HTR-8/SVneo (cell line): ENCODE measurements around the gene CYP39A1.
A peak's percentile ranks its signal among the peaks of the same experiment; 100 is the strongest.
"Not testable (repeated sequence)": the region's sequence is repeated elsewhere in the genome, so short reads cannot be mapped to it uniquely, and the experiment has no call there.

Experiments
- DNase-seq: peaks from one replicate; pipeline ENCODE4 v3.0.0; 2011; ENCODE audit warnings: low spot score, mixed read lengths; ENCODE audit not compliant: insufficient read length
- FAIRE-seq: peaks from 2 replicates; lab custom pipeline; 2011; peaks lifted over from hg19 to GRCh38; lab: Jason Lieb, UNC

CYP39A1 gene

DNA sequence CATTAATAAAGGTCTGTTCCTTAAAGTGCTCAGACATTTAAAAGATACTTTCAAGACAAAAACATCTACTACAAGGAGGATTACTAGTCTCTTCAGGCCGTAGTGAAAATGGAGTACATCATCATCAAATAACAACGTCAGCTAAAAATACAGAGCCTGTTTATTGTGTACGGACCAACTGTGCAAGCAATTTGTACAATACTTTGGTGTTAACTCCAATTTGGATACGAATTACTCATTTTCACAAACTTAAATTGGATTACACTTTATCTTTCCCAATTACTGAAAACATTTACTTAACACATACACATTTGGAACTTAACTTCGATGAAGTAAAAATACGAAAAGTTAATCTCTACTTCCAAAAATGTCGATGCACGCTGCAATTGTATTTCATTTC, 802 bp downstream of the CYP39A1 start:
- FAIRE-seq (no peak), DNase-seq (no peak)

DNA sequence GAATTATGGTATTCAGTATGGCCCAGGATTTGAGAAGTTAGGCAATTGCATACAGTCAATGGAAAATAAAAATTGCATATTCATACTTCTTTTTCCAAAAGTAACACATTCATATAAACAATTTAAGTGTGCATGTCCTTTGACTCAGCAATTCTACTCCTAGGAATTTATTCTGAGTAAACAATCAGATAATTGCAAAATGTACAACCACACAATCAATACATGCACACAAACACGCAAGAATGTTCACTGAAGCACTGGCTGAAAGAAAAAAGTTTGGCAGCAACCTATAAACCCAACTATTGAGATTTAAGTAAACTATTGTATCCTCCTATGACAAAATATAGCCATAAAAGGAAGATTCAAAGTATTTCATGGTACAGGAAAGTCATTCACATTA, 1.6 kb downstream of the CYP39A1 start:
- no peak for FAIRE-seq
- DNase-seq, result no peak

- DNase-seq (no peak), FAIRE-seq (no peak)
These were observed 3.6 kb downstream of the CYP39A1 start for GRCh38 chr6:46648869-46649492.

DNA sequence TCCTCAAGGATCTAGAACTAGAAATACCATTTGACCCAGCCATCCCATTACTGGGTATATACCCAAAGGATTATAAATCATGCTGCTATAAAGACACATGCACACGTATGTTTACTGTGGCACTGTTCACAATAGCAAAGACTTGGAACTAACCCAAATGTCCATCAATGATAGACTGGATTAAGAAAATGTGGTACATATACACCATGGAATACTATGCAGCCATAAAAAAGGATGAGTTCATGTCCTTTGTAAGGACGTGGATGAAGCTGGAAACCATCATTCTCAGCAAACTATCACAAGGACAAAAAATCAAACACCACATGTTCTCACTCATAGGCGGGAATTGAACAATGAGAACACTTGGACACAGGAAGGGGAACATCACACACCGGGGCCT, 4.5 kb downstream of the CYP39A1 start:
- FAIRE-seq, result not testable (repeated sequence)

GRCh38 chr6:46645265-46645664, 7.4 kb downstream of the CYP39A1 start:
- no peak for FAIRE-seq
- DNase-seq, result no peak

More for the DNA sequence above, 4.5 kb downstream of the CYP39A1 start:
- not testable (repeated sequence) for DNase-seq

DNA sequence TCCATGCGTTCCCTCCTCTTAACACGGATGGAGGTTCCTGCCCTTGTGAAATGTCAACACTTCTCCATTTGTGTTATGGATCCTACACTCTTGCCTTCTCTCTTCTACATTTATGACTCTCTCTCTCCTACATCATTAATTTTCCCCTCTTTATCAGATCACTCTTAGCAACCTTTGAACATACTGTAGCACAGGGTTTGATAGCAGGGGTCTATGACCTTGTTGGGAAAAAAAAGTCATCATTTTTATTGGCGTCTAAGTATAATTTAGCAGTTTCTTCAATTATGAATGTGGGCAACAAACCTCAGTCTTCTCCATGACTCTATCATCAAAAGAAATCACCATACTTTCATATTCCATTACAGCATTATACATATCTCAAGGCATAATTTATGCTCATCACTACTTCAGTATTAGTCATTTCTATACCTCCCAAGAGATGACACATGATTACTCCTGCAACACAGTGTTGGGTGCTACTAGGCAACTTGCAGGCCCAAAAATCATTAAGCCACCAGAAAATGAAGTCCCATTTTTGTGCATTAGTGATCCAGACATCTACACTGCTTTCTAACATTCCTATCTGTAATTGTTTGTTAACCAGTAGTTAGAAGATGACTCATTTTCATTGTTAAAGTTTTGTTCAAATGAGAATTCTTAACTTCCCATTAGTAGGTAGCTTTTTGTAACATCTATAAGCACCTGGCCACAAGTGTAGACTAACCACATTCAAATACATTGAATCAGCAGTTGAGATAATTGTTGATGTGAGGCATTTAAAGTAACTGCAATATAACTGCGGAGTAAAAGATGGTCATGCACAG, 9.5 kb downstream of the CYP39A1 start:
- no peak for DNase-seq
- no peak for FAIRE-seq

DNA sequence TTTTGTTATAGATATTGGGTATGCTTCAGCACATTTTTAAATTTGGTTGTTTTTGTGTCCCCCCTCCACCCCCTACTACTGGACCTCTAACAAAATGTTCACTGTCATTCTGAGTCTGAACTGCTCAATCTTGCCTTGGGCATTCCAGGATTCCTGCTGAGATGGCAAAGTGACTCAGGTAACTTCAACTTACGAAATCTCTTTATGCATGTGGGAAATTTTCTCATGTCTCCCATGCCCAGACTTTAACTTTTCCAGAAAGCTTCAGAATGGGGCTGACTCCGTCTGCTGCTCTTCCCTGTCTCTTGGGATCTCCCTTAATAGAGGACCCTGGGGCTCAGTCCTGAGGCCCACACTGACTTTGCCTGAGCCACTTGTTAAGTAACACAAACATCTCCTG, 14.0 kb downstream of the CYP39A1 start:
- DNase-seq (no peak), FAIRE-seq (no peak)

DNA sequence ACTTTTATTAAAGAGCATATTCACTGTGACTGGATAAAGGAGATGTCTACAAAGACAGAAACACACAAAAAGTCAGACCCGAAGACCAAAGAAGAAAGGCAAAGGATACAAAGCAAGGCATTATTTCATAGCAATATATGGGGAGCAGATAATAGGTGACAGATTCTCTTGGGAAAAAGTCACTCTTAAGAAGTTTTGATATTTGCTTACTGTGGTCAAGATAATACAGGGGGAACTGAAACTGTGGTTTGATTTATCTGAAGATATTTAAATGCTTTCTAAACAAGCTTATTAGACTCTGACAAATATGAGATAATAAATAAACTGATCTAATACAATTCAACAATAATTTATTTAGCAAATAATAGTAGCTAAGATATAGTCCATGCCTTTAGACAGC, 14.7 kb downstream of the CYP39A1 start:
- no peak for FAIRE-seq

GRCh38 chr6:46637145-46637544, 15.5 kb downstream of the CYP39A1 start:
- DNase-seq (no peak), FAIRE-seq (no peak)

More for the DNA sequence above, 14.7 kb downstream of the CYP39A1 start:
- DNase-seq, result no peak

DNA sequence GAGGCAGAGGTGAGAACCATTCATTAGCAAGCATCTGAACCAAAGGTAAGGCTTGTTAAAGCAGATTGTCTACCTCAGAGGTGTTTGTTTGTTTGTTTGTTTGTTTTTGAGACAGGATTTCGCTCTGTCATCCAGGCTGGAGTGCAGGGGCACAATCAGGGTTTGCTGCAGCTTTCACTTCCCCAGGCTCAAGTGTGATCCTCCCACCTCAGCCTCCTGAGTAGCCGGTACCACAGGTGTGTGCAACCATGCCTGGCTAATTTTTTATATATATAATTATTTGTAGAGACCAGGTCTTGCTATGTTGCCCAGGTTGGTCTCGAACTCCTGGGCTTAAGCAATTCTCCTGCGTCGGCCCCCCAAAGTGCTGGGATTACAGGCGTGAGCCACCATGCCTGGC, 17.2 kb downstream of the CYP39A1 start:
- DNase-seq, result no peak

DNA sequence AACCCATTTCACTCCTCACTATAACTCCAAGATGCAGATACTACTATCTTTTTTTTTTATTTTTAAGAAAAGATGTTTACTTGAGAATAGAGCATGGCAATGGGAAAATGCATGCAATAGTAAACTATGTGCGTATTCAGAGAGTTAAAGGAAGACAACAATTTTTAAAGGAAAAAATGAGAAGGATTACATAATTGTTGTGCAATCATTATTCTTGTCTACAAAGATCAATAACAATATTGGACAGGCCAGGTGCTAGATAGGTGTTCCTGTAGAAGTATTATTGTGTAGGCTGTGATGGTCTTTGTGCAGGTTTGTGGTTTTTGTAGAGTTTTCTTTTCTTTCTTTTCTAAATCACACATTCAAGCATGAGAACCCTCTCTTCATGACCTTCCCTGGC, 20.6 kb downstream of the CYP39A1 start:
- FAIRE-seq (no peak), DNase-seq (no peak)

More for the DNA sequence above, 17.2 kb downstream of the CYP39A1 start:
- FAIRE-seq, result no peak

GRCh38 chr6:46629691-46630090, 22.9 kb downstream of the CYP39A1 start:
- no peak for FAIRE-seq
- DNase-seq, result no peak

DNA sequence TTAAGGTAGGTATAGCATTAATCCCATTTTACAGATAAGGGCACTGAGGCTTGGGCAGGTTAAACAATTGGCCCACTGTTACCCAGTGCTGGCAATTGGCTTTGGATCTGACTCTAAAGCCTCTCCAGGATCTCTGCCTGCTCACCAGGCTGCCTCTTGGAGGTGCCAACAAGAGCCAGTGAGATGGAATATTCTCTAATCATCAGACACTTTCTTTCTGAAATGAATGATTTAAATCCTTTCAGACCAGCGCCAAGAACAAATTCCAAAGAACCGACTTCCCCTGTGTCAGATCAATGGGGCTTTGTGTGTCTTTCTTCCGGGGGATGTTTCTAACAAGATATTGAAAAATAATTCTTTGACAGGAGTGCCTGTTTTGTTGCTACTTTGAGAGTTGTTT, 23.6 kb downstream of the CYP39A1 start:
- FAIRE-seq, result no peak
- DNase-seq, result no peak

DNA sequence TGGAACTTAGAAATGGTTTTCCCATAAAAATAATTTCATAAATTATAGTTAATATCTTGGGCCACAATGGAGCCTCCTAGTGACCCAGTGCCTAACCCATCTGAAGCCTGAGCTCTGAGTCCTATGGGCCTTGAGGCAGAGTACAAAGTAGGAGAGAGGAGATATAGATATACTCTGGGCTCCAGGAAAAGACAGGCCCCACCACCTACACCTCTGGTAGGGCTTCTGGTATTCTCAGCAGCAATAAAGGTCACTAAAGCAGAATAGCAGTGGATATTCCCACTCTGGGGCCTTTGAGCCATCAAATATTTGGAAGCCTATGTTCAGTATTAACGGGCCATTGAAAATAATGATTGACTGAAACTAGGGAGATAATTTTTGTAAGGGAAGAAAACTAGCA, 24.1 kb downstream of the CYP39A1 start:
- FAIRE-seq, result no peak

GRCh38 chr6:46626976-46627375, 25.6 kb downstream of the CYP39A1 start:
- FAIRE-seq, result no peak
- DNase-seq, result no peak

More for the DNA sequence above, 24.1 kb downstream of the CYP39A1 start:
- DNase-seq, result no peak

- DNase-seq, result peak; percentile 11
- no peak for FAIRE-seq
These were observed 26.2 kb downstream of the CYP39A1 start for GRCh38 chr6:46626228-46626909.

DNA sequence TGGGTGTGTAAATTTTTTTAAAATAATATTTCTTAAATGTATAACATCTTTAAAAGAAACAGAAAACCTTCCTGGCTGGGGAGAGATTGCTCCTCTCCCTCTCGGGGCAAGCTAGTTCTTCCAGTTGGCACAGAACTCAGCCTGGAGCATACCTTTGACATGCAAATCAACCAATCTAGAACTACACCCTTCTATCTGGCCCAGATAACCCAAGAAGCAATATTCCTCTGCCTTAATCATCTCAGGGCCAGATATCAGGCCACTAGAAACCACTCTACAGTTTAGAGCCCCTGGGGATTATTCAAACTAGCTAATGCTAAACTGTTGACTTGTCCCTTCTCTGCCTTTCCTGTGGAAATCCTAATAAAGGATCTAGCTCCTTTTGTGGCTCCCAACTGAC, 33.9 kb downstream of the CYP39A1 start:
- no peak for FAIRE-seq
- no peak for DNase-seq

DNA sequence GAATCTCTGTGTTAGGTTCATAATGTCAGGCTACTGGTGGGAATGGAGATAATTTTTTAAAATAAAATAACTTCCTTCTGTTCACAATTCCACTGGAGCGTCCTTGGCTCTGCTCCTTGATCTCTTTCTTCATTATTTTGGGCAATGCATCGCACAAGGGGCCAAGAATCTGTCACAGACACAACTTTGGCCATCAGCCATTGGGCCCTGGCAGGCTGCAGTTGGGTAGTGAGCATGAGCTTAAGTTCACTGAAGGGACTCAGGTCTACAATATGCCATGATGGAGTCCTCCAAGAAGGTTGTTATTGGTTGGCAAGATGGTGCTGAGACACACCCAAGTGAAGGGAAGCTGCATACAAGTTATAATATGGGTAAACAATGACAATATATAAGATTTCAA, 40.0 kb downstream of the CYP39A1 start:
- DNase-seq (no peak), FAIRE-seq (no peak)

DNA sequence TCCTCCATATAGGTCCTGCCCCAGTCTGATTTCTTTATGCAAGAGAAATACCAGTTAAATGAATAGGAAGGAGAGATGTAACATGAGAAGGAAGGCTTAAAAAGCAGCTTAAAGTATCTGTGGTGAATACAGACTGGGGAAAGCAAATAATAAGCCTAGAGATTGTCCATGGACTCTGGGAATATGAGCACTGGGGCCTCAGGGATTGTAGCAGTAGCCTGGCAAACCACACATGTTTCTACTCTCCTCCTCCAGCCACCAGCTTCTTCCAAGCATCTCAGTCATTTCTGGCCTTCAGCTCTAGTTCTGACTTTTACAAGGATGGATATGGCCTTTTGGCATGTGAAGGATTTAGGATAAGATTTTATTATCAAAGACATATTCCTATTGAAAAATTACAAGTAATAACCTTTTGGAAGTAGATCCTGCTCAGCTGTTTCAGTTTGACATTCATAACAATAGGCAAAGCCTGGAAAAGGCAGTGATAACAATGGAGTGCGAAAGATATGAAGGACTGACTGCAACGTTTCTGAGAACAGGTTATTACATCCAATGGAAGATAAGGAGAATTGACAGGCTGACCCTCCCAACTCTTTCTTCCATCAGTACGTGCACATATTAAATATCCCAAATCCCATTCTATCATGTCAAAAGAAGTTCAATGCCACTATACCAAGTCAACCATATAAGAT, 41.6 kb downstream of the CYP39A1 start:
- FAIRE-seq (no peak), DNase-seq (no peak)

GRCh38 chr6:46606338-46606737, 46.3 kb downstream of the CYP39A1 start:
- DNase-seq, result no peak
- no peak for FAIRE-seq
